HepG2 (cell line): Measurements from ENCODE around the gene RMI2. TPM values are rescaled to one million over a fixed set of nuclear protein-coding genes. Genes with fewer than 3 reads are reported as not detected.
A peak's percentile ranks its signal among the peaks of the same experiment; 100 is the strongest.

Source experiments
- FOXP1 ChIP-seq, 2 experiments: fragments of 450-650 bp in 1 of 2; IDR thresholded peaks; 2 replicates each; pipeline ENCODE4 v1.6.1; 2017 to 2018; ENCODE audit warnings: antibody characterized with exemption in 1 of 2
- HMG20A ChIP-seq: IDR thresholded peaks from 2 replicates; pipeline ENCODE4 v1.6.1; 2016; ENCODE audit warnings: borderline replicate concordance
- KDM1A ChIP-seq: IDR thresholded peaks from 2 replicates; pipeline ENCODE4 v1.6.1; 2016; ENCODE audit warnings: missing compliant biosample characterization
- MTA3 ChIP-seq: sonication (generic); formaldehyde crosslinking; IDR thresholded peaks from 2 replicates; pipeline ENCODE4 v1.4.0; 2020; ENCODE audit warnings: missing genetic modification reagents
- MTERF4 ChIP-seq: sonication (generic); formaldehyde crosslinking; IDR thresholded peaks from 2 replicates; pipeline ENCODE4 v1.8.0; 2023; ENCODE audit warnings: mild to moderate bottlenecking, missing genetic modification reagents
- NR2F6 ChIP-seq, 2 experiments: IDR thresholded peaks; 2 replicates each; pipeline ENCODE4 v1.6.1; 2016; ENCODE audit warnings: antibody characterized with exemption in 1 of 2, mild to moderate bottlenecking in 1 of 2
- RNF219 ChIP-seq: sonication (generic); formaldehyde crosslinking; IDR thresholded peaks from 2 replicates; pipeline ENCODE4 v1.5.0; 2020; ENCODE audit warnings: mild to moderate bottlenecking, missing genetic modification reagents
- SAFB2 ChIP-seq: sonication (generic); formaldehyde crosslinking; IDR thresholded peaks from 2 replicates; pipeline ENCODE4 v1.5.1; 2020; ENCODE audit warnings: missing genetic modification reagents, low read depth, mild to moderate bottlenecking, borderline replicate concordance
- SMYD3 ChIP-seq: sonication (generic); formaldehyde crosslinking; IDR thresholded peaks from 2 replicates; pipeline ENCODE4 v1.8.1; 2023; ENCODE audit warnings: mild to moderate bottlenecking, missing genetic modification reagents
- ZBTB14 ChIP-seq: sonication (generic); formaldehyde crosslinking; IDR thresholded peaks from 2 replicates; pipeline ENCODE4 v1.4.0; 2020; ENCODE audit warnings: missing genetic modification reagents
- ZBTB34 ChIP-seq: sonication (generic); formaldehyde crosslinking; IDR thresholded peaks from 2 replicates; pipeline ENCODE4 v1.8.0; 2022; ENCODE audit warnings: mild to moderate bottlenecking, missing genetic modification reagents
- ZNF354B ChIP-seq: sonication (generic); formaldehyde crosslinking; IDR thresholded peaks from 2 replicates; pipeline ENCODE4 v1.8.0; 2022; ENCODE audit warnings: mild to moderate bottlenecking, missing genetic modification reagents
- ZNF503 ChIP-seq: sonication (generic); formaldehyde crosslinking; IDR thresholded peaks from 2 replicates; pipeline ENCODE4 v1.4.0; 2020; ENCODE audit warnings: missing genetic modification reagents
- ZNF674 ChIP-seq: sonication (generic); formaldehyde crosslinking; IDR thresholded peaks from 2 replicates; pipeline ENCODE4 v1.5.0; 2020; ENCODE audit warnings: low read depth, mild to moderate bottlenecking, missing genetic modification reagents
- ZNF724P ChIP-seq: sonication (generic); formaldehyde crosslinking; IDR thresholded peaks from 2 replicates; pipeline ENCODE4 v1.8.0; 2022; ENCODE audit warnings: missing genetic modification reagents, borderline replicate concordance
- polyA plus RNA-seq, 8 experiments: library from polyadenylated mRNA; depleted of rRNA in 3 of 8; stranded (reverse) in 7 of 8; unstranded in 1 of 8; fragments of >200 nt; fragmentation: Illumina TruSeq in 4 of 8; extraction: Trizol in 4 of 8; gene quantifications; 2 replicates each; pipeline versions ENCODE4 v1.2.1 to v1.2.3, GENCODE V29; 2011 to 2016; ENCODE audit warnings: low read depth in 4 of 8, missing spikeins in 1 of 8, mixed read lengths in 1 of 8; ENCODE audit not compliant: insufficient read depth in 1 of 8
- total RNA-seq, 5 experiments: library from RNA; depleted of rRNA; stranded (reverse); fragments of >200 nt; fragmentation: Illumina TruSeq; extraction: Trizol; gene quantifications; 2 replicates each; pipeline ENCODE4 v1.2.3, GENCODE V29; 2016; ENCODE audit warnings: low read depth in 1 of 5

Gene RMI2
- total and polyA plus RNA-seq, 2 of the 13 experiments (the other 11 are each of a cell fraction or from before 2014, with no cell fraction given) = 24.5 to 55.7 TPM

- TF ChIP-seq ZBTB34 = no peak
- TF ChIP-seq SAFB2 (CRISPR knock-in tag) = no peak
- 0 out of 2 replicates have a peak, but pooled peaks have one; percentile 48 for TF ChIP-seq KDM1A (CRISPR knock-in tag)
- TF ChIP-seq ZNF503 (CRISPR knock-in tag) = 0 out of 2 replicates have a peak, but pooled peaks have one; percentile 6
- TF ChIP-seq MTERF4 (CRISPR knock-in tag) = no peak
- no peak for TF ChIP-seq HMG20A (CRISPR knock-in tag)
- TF ChIP-seq RNF219 (CRISPR knock-in tag) = 0 out of 2 replicates have a peak, but pooled peaks have one; percentile 6
- TF ChIP-seq NR2F6 (IDR thresholded peaks at IDR 0.05) = no peak
- peak; percentile 59 for TF ChIP-seq NR2F6 (CRISPR knock-in tag; IDR thresholded peaks at IDR 0.05)
- TF ChIP-seq ZNF724P (CRISPR knock-in tag) = peak; percentile 38; the same call in 1 of the 2 replicates
- TF ChIP-seq ZNF674 (CRISPR knock-in tag) = no peak
- TF ChIP-seq ZBTB14 (CRISPR knock-in tag) = 0 out of 2 replicates have a peak, but pooled peaks have one; percentile 9
- TF ChIP-seq ZNF354B (CRISPR knock-in tag) = 0 out of 2 replicates have a peak, but pooled peaks have one; percentile 33
- TF ChIP-seq MTA3 (CRISPR knock-in tag) = no peak
- TF ChIP-seq FOXP1 (IDR thresholded peaks at IDR 0.05) = no peak
- peak; percentile 77 for TF ChIP-seq FOXP1 (CRISPR knock-in tag; IDR thresholded peaks at IDR 0.05)
- TF ChIP-seq SMYD3 (CRISPR knock-in tag) = 0 out of 2 replicates have a peak, but pooled peaks have one; percentile 7
Measured at GRCh38 chr16:11298143-11298900, 46.9 kb upstream of the RMI2 start (continued).
